GM19238 (cell line): Measurements from ENCODE around the gene PLEKHG2.
A peak's percentile ranks its signal among the peaks of the same experiment; 100 is the strongest.
"Not testable (repeated sequence)": the region's sequence is repeated elsewhere in the genome, so short reads cannot be mapped to it uniquely, and the experiment has no call there.

ENCODE experiments used
- DNase-seq: peaks from one replicate; pipeline ENCODE4 v3.0.0; 2011; ENCODE audit warnings: low spot score; ENCODE audit not compliant: insufficient read length

Gene PLEKHG2

DNA sequence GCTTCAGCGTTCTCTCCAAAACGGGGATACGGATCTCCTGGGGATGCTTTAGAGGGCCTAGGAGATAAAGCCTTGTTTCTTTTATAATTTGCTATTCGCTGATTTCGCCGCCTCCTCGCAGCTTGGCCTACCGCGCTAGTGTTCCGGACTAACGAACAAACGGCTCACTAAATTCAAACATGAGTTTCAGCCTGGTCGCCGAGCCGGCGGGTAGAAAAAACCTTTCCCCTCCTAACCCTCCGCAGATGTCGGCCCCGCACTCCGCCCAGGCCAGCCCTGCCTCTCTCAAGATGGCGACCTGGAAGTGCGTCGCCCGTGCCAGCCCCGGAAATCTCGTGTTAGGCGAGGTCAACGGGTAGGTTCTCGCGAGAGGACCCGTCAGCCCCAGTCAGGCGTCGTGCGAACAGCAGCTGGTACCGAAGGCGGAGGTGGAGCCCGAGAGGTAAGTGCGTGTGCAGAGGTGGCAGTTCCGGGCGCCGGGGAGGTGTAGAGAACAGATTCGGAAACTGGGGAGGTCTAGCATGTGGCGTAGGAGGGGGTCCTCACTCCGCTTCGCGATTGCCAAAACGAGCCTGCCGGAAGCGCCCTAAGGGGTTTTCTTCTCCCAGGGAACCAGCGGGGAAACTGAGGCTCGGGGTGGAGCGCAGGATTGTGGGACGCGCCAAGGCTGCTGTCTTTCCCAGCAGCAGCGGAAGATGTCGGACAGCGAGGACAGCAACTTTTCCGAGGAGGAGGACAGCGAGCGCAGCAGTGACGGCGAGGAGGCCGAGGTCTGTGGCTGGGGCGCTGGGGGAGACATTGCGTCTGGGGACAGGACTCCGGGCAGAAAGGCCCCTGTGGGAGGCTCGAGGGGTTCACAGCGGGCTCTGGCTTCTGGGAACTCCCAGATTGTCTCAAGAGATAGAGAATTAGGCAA, 33.0 kb downstream of the PLEKHG2 start, which contains the start of gene SUPT5H:
TSS of gene SUPT5H (plus strand) at position 387 of the 916 bp plus-strand sequence. CDS start at position 696, 309 bp downstream.
- peak; percentile 98 for DNase-seq

DNA sequence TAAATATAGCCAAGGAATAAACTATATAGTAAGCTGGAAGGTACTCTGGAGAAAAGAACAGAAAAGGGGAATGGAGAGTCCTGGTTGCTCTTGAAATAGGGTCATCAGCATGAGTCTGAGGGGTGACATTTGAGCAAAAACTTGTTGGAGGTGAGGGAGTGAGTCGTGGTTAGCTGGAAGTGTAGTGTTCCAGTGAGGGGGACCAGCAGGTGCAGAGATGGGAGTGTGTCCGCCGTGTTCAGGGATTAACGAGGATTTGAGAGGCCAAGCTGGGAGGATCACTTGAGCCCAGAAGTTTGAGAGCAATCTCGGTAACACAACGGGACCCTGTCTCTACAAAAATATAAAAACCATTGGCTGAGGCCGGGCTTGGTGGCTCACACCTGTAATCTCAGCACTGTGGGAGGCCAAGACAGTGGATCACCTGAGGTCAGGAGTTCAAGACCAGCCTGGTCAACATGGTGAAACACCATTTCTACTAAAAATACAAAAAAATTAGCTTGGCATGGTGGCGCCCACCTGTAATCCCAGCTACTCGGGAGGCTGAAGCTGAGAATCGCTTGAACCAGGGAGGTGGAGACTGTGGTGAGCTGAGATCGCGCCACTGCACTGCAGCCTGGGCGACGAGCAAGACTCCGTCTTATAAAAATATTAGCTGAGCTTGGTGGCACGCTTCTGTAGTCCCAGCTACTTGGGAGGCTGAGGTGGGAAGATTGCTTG, 34.1 kb downstream of the PLEKHG2 start:
- no peak for DNase-seq

DNA sequence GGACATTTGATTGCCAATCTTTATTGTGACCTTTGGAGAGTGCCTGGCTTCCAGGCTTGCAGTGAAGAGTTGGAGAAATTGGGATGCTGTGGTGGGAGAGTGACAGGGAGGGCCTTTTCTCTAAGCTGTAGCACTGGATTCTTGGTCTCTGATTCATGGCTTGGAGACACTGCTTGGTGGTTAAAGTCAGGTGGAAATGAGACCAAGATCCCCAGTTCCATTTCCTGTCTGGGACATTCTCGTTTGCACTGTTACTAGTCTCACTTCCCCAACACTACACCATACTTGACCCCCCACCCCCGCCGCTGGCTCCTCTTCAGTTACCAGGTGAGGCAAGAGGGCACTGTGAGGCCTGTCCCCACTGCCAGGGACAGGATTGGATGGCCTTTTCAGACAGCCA, 35.8 kb downstream of the PLEKHG2 start:
- DNase-seq = peak; percentile 49

DNA sequence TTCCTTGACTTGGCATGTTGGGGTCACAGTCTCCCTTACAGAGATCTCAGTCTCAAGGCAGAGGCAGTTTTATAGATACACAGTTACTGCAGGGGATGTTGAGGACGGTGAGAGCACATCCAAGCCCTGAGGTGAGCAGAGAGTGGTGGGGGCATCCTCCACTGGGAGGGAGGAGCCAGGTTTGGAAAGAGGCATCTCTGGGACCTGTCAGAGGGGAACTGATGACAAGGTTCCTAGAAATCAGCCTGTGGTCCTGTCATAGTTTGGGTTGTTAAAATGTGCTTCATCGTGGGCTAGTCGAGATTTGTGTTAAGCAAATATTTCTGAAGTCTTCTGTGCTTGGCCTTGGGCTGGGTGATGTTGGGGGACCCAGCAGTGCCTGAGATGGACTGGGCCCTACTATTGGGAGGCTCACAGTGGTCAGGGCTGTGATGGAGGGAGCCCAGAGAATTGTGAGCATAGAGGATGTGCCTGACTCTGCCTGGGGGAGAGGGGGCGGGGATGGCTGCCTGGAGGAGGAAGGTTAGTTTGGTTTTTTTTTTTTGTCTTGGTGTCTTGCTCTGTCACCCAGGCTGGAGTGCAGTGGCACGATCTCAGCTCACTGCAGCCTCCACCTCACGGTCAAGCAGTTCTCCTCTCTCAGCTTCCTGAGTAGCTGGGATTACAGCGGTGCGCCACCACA, 36.8 kb downstream of the PLEKHG2 start:
- no peak for DNase-seq

DNA sequence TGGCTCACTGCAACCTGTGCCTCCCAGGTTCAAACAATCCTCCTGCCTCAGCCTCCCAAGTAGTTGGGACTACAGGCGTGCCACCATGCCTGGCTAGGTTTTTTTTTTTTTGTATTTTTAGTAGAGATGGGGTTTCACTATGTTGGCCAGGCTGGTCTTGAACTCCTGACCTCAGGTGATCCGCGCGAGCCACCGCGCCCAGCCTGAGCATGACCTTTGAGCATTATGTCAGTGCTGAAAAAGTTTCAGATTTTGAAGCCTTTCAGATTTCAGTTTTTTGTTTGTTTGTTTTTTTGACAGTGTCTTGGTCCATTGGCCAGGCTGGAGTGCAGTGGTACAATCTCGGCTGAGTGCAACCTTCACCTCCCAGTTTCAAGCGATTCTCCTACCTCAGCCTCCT, 38.8 kb downstream of the PLEKHG2 start:
- not testable (repeated sequence) for DNase-seq

DNA sequence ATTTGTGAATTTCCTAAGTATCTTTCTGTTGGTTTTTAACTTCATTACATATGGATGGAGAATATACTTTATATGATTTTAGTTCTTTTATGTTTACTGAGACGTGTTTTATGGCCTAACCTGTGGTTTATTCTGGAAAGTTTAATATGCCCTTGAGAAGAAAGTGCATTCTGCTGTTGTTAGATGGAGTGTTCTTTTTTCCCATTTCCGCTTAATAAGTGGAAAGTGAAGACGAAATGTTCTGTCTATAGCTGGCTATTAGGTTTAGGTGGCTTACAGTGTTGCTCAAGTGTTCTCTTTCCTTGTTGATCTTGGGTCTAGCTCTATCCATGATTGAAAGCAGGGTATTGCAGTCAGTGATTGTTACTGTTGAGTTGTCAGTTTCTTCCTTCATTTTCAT, 50.9 kb downstream of the PLEKHG2 start:
- DNase-seq = no peak

DNA sequence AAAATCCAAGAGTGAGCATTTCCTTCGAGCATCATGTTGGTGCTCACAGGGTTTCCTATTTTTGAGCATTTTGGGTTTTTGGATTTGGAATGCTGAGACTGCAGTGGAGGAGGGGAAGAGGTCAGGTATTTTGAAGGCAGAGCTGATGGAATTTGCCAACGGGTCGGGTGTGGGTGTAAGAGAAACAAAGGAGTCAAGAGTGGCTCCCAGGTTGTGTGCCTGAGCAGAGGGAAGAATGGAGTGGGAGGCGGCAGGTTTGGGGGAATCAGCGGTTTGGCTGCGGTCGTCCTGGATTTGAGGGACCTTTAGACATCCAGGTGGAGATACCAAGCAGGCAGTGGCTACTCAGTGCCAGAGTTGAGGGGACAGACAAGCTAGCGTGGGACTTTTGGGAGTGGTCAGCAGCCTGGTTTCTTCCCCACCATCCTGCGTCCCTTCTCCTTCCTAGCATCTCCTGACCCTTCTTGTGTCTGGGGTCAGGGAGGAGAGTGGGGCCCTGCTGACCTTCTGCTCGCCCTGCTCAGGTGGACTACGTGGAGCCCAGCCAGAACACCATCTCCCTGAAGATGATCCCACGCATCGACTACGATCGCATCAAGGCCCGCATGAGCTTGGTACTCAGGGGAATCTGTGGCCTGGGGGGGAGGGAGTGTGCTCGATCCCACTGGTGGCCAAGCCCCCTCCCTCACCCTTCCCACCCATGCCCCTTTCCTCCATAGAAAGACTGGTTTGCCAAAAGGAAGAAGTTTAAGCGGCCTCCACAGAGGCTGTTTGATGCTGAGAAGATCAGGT, 53.7 kb downstream of the PLEKHG2 start:
- no peak for DNase-seq

DNA sequence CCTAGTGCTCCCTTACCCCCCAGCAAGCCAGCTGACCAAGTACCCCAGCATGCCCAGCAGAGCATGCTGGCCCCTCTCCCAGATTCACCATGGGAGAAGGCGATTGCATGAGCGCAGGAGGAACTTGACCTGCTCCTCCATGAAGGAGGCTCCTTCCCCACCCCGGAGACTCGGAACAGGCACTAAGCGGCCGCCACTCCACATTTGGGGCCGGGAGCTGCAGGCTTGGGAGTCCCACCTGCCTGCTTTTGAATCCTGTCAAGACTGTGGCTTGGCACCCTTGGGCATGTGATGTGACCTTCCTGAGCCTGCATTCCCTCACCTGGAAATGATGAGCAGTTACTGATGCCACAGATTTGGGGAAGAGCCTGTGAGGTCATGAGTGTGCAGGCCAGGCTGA, 55.5 kb downstream of the PLEKHG2 start:
- DNase-seq = no peak

DNA sequence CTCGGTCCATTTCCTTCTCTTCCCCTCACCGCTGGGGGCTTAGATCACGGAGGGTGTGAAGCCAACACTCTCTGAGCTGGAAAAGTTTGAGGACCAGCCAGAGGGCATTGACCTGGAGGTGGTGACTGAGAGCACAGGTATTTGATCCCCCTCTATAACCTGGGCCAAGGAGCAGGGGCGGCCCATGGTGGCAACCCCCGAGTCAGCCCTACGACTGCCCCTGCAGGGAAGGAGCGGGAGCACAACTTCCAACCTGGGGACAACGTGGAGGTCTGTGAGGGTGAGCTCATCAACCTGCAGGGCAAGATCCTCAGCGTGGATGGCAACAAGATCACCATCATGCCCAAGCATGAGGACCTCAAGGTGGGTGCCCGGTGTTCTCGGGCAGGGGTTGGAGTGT, 56.6 kb downstream of the PLEKHG2 start:
- no peak for DNase-seq

DNA sequence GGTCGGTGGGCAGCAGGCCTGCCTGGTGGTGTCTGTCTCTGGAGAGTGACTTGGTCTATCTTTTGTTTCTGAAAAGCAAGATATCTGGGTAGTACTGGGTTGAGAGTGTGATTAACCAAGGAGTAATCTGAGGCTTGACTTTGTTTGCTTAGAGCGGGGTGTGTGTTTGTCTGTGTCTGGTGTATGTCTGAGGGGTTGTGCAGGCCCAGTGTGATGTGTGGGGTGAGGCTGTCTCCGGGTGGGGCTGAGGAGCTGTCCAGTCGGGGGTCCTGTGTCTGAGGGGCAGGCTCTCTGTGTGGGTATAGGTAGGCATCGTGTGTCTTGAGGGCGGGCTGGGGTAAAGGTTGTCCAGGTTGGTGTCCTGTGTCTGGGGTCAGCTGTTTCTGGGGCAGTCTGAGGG, 57.1 kb downstream of the PLEKHG2 start:
- no peak for DNase-seq

DNA sequence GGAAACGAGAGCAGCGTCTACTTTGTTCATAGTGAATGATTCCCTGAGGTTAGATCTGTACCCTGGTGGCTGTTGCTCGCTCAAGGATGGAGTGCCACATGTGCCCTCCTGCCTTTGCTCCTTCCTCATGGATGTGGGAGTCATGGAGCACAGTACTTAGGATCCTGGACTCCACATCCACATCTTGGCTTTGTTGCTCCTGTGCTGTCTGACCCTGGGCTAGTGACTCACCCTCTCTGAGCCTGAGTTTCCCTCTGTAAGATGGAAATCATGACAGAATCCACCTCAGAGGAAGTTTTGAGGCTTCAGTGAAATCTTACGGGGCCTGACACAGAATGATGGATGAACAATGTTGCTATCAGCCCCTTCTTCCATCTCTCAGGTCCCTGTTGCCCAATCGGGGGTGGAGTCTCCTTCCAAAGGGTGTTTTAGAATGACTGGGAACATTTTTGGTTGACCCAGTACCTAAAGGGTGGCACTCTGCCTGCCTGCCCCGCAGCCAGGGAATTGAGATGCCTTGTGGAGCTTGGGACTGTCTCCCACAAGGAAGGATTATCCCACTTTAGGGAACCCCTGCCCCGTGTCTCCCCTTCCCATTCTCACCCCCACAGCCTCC, 58.4 kb downstream of the PLEKHG2 start:
- no peak for DNase-seq

DNA sequence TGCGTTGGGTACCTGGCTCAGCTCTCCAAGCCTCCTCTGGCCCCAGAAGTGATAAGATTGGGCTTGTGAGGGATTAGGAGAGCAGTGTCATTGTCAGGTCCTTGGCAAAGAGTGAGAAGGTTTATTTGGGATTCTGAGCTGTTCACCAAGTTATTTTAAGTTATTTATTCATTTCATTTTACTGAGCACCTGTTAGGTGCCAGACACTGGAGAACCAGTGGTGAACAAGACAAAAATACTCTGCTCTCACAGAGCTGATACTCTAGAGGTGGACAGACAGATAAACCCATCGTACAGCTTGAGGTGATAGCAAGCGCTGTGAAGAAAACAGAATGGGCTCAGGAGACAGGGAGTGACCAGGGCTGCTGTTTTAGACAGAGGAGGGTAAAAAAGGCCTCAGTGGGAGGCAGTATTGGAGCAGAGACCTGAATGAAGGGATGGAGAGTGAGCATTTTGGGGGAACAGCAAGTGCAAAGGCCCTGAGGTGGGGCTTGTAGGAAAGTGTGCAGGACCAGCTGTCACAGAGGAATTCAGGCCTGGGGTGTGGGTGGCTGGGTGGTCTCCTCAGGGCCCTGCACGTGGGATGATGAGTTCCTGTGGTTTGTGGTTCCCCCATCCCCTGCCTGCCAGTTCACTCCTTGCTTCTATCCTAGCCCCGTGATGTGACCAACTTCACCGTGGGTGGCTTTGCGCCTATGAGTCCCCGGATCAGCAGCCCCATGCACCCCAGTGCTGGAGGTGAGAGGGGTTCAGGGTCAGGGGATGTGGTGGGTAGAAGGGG, 59.5 kb downstream of the PLEKHG2 start:
- no peak for DNase-seq

DNA sequence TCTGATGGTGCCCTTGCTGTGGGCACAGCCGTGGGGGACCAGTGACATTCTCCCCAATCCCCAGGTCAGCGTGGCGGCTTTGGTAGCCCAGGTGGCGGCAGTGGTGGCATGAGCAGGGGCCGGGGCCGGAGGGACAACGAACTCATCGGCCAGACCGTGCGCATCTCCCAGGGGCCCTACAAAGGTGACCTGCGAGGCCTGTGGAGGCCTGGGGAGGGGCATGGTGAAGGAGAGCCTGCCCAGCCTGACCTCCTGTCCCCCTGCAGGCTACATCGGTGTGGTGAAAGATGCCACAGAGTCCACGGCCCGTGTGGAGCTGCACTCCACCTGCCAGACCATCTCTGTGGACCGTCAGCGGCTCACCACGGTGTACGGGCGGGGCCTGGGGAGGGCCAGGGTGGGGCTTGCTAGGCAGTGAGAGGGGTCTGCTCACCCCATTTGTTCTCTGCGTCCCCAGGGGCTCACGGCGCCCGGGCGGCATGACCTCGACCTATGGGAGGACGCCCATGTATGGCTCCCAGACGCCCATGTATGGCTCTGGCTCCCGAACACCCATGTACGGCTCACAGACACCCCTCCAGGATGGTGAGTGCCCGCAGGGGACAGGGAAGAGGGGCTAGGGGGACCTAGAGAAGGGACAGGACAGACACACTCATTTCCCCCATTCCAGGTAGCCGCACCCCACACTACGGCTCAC, 60.4 kb downstream of the PLEKHG2 start:
- DNase-seq = no peak

DNA sequence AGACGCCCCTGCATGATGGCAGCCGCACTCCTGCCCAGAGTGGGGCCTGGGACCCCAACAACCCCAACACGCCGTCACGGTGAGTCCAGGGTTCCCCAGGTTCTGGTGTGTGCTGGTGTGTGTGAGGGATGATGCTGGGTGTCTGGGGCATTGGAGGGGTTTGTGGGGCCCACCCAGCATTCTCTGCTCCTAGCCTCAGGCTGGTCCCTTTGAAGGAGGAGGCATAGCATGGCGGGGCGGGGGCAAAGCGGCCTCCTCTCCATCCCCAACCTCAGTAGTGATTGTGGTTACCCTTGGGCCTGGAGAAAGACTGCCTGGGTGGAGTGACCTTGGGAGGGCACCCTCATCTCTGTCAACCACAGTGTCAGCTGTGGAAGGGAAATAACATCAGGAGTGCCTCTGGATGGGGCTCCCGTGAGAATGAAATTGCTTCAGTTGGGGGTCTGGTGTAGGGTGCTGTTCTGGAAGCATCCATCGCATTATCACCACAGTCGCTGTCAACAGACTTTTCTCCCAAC, 61.0 kb downstream of the PLEKHG2 start:
- DNase-seq = no peak

DNA sequence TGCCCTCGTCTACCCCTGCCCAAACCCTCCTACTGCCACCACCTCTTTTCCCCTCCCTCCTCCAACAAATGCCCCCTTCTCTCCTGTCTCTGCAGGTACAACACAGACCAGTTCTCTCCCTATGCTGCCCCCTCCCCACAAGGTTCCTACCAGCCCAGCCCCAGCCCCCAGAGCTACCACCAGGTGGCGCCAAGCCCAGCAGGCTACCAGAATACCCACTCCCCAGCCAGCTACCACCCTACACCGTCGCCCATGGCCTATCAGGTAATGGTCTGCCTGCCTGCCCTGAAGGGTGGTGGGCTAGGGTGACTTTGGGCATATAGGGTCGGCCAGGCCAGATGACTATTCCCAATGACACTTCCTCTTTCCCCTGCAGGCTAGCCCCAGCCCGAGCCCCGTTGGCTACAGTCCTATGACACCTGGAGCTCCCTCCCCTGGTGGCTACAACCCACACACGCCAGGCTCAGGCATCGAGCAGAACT, 61.7 kb downstream of the PLEKHG2 start:
- peak; percentile 53 for DNase-seq

DNA sequence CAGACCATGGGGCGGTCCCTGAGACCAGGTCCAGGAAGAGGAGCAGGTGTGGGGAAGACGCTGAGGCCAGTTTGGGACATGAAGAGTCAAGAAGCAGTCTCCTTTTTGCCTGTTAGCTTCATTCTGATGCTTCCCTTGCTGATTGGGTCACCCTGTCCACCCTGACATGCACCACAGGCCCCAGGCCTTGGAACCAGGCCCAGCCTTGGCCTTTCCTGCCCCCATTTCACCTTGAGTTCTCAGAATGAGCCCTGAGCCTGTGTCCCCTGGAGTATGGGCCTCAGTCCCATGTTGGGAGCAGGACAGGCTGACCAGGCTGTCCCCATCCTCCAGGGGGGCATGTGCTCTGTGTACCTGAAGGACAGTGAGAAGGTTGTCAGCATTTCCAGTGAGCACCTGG, 63.3 kb downstream of the PLEKHG2 start:
- no peak for DNase-seq
